Kidney (tissue), 14 donors: ENCODE data around the gene BAHD1. TPM values are rescaled to one million over a fixed set of nuclear protein-coding genes. Genes with fewer than 3 reads are reported as not detected.

Source experiments
- DNase-seq, 5 donors: peaks; one replicate each; pipeline ENCODE4 v3.0.0-alpha.2; 2013 to 2020
- FAIRE-seq: peaks from 2 replicates; lab custom pipeline; 2012; peaks lifted over from hg19 to GRCh38; lab: Jason Lieb, UNC
- H3K27ac ChIP-seq, 2 donors: one replicate each; pipeline ENCODE4 v1.7.0; 2013; ENCODE audit warnings: low read depth in 2 of 2, low read length in 2 of 2, inconsistent platforms in 1 of 2
- H3K27me3 ChIP-seq: one replicate; pipeline ENCODE4 v1.7.1; 2013; ENCODE audit warnings: low read length, inconsistent platforms; ENCODE audit not compliant: control insufficient read depth, insufficient read depth
- H3K36me3 ChIP-seq, 3 donors: one replicate each; pipeline versions ENCODE4 v1.7.0 to v1.7.1; 2013; ENCODE audit warnings: low read length in 3 of 3, control low read depth in 1 of 3, inconsistent platforms in 1 of 3; ENCODE audit not compliant: insufficient read depth in 3 of 3, control insufficient read depth in 2 of 3
- H3K4me1 ChIP-seq, 3 donors: one replicate each; pipeline versions ENCODE4 v1.7.0 to v1.7.1; 2013; ENCODE audit warnings: low read length in 3 of 3, inconsistent platforms in 1 of 3, low read depth in 1 of 3; ENCODE audit not compliant: control insufficient read depth in 2 of 3, insufficient read depth in 2 of 3
- H3K4me3 ChIP-seq, 3 donors: one replicate each; pipeline versions ENCODE4 v1.7.0 to v1.8.1; 2013; ENCODE audit warnings: low read length in 3 of 3, control low read depth in 1 of 3, inconsistent platforms in 1 of 3
- H3K9ac ChIP-seq, 3 donors: one replicate each; pipeline versions ENCODE4 v1.7.0 to v1.7.1; 2013; ENCODE audit warnings: low read length in 3 of 3, control low read depth in 1 of 3, inconsistent platforms in 1 of 3
- H3K9me3 ChIP-seq, 3 donors: one replicate each; pipeline versions ENCODE4 v1.7.0 to v1.7.1; 2013; ENCODE audit warnings: low read length in 3 of 3, control low read depth in 1 of 3, inconsistent platforms in 1 of 3; ENCODE audit not compliant: control insufficient read depth in 2 of 3, insufficient read depth in 1 of 3
- intact Hi-C: fragments of 100-400 bp; cut with DNase I; formaldehyde crosslinking; loops from one replicate; pipeline ENCODE4 v1.11.1; 2022
- polyA plus RNA-seq: library from polyadenylated mRNA; stranded (reverse); fragments of 350-450 nt; fragmentation: Illumina TruSeq; extraction: RNeasy Lipid Tissue Mini Kit (QIAGEN cat#74804); gene quantifications from one replicate; pipeline ENCODE4 v1.2.3, GENCODE V29; 2014; ENCODE audit warnings: low read depth, low replicate concordance; ENCODE audit not compliant: insufficient read depth
- total RNA-seq: library from RNA; stranded (reverse); fragmentation: NEBNext Ultra II Directional; extraction: Animal tissue kit (Norgen Biotek cat#: 25700); gene quantifications from one replicate; pipeline ENCODE4 v1.2.1, GENCODE V29; 2021
- TF ChIP-seq, protein P1 (sequence below): IDR thresholded peaks from 3 replicates; pipeline ENCODE4 v1.5.1; 2012; ENCODE audit warnings: mild to moderate bottlenecking, moderate library complexity, borderline replicate concordance; ENCODE audit not compliant: insufficient read depth; ENCODE audit errors: extremely low read depth
- donor health status: control.
- donor health status: control.
- donor health status: control.
- donor health status: control.
- donor health status: control.
- donor health status: DM: yes; HTN: yes; CAD: no.
- donor health status: Normal renal cell carcinoma (clear cell type).

The BAHD1 gene
- total and polyA plus RNA-seq, 2 donors from 2014 or later = 13.3 to 28.4 TPM

DNA sequence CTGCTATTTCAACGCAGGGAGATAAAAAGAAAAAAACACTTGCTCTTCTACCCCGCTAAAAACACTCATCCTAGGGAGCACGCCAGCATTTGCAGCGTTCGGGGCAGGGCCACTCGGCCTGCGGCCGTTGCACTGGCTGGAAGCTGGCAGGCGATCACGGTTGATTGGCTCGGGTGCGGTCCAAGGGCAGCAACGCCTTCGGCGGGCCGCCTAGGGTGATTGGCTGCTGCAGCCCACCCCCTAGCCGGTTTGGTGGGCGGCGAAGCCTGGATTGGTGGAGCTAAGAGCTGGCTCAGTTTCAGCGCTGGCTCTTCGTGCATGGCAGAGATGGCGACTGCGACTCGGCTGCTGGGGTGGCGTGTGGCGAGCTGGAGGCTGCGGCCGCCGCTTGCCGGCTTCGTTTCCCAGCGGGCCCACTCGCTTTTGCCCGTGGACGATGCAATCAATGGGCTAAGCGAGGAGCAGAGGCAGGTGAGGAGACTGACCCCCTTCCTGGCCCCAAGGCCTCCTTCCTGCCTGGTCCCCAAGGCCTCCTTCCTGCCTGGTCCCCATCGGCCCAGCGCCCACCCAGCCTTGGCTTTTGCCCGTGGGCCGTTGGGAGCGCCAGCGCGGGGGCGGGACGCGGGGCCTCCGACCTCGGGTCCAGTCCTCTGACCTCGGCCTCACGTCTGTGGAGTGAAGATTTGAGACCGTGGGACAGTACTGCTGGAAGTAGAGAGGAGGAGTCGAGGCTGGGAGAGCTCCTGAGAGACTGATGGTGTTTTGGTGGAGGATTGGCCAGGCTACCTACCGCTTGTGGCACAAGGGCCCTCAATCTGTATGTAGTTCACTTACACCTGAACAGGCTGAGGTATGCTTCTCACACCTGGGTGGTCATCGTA, 35.0 kb upstream of the BAHD1 start, which contains the start of gene IVD:
Gene IVD, plus strand, starts transcription at position 295 of the 881 bp plus-strand sequence. Its CDS starts 33 bp downstream, at position 328.
- H3K4me3 ChIP-seq = peak within 1 kb of the TSS; percentile 65 to 94 (median 85)
- DNase-seq = peak; percentile 95 to 98 (median 97)
- H3K4me1 ChIP-seq = peaks cover 0 to 15% (median 0%) of the 10 kb centered on the region in 3 donors
- peak within 1 kb of the TSS; percentile 36 for H3K27ac ChIP-seq
- intact Hi-C loops = no loop called here
- no peaks in the 10 kb centered on the region for H3K9me3 ChIP-seq
- H3K9ac ChIP-seq = peak within 1 kb of the TSS; percentile 73 to 77 (median 76)
- no peaks in the 10 kb centered on the region for H3K27me3 ChIP-seq
- TF ChIP-seq, protein P1, sequence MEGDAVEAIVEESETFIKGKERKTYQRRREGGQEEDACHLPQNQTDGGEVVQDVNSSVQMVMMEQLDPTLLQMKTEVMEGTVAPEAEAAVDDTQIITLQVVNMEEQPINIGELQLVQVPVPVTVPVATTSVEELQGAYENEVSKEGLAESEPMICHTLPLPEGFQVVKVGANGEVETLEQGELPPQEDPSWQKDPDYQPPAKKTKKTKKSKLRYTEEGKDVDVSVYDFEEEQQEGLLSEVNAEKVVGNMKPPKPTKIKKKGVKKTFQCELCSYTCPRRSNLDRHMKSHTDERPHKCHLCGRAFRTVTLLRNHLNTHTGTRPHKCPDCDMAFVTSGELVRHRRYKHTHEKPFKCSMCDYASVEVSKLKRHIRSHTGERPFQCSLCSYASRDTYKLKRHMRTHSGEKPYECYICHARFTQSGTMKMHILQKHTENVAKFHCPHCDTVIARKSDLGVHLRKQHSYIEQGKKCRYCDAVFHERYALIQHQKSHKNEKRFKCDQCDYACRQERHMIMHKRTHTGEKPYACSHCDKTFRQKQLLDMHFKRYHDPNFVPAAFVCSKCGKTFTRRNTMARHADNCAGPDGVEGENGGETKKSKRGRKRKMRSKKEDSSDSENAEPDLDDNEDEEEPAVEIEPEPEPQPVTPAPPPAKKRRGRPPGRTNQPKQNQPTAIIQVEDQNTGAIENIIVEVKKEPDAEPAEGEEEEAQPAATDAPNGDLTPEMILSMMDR = no peak
- peak; percentile 93 for FAIRE-seq
- H3K36me3 ChIP-seq = peaks cover 4 to 9% (median 8%) of the 10 kb centered on the region in 3 donors

DNA sequence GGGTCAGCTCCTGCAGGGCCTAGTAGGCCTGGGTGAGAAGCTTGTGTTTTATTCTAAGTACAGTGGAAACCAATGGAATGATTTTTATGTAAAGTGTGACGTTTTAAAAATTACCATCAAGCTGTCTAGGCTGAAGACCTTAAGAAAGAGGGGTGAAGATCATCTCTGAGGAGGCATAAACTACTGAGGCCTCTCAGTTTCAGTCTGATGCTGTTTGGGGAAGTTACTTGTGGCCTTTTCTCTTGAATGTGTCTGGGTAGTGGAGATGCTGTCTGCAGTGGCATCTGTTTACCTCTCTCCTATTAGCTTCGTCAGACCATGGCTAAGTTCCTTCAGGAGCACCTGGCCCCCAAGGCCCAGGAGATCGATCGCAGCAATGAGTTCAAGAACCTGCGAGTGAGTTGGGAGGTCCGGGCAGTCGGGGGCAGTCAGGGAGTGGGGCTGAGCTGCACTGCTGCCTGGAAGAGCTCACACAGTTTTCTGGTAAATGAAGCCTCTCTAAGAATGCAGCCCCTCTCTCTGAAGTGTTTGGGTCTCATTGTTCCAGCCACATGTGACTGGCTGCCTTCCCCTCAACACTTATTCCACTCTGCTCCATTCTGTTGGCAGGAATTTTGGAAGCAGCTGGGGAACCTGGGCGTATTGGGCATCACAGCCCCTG, 33.3 kb upstream of the BAHD1 start:
- peaks cover 4 to 20% (median 19%) of the 10 kb centered on the region in 3 donors for H3K36me3 ChIP-seq
- H3K27me3 ChIP-seq = no peaks in the 10 kb centered on the region
- FAIRE-seq (no peak), DNase-seq (no peak)
- H3K27ac ChIP-seq = no peak overlapping the region
- peak overlapping the region in 1 of 3 donors; percentile 6 for H3K4me3 ChIP-seq
- TF ChIP-seq, protein P1 = no peak
- intact Hi-C loops = no loop called here
- peaks cover 0 to 15% (median 0%) of the 10 kb centered on the region in 3 donors for H3K4me1 ChIP-seq
- no peaks in the 10 kb centered on the region for H3K9me3 ChIP-seq
- no peak overlapping the region for H3K9ac ChIP-seq

DNA sequence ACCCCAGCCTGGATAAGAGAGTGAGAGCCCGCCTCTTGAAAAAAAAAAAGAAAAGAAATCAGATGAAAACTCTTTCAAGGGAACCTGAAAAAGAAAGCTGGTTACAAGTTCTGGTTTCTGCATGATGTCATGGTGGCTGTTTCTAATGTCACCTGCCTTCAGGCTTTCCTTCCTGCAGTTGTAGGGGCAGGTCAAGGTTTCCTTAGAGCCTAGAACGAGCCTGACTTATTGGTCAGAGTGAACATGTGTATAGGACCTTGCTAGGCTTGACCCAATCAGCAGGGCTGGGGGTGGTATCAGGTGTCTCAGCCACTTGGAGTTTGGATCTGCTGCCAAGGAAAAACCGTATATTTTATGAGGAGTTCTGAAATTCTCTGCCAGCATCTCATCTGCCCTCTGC, 31.4 kb upstream of the BAHD1 start:
- TF ChIP-seq, protein P1 = no peak
- H3K27ac ChIP-seq = no peak overlapping the region
- H3K27me3 ChIP-seq = no peaks in the 10 kb centered on the region
- no peak overlapping the region for H3K4me3 ChIP-seq
- H3K4me1 ChIP-seq = peaks cover 0 to 20% (median 0%) of the 10 kb centered on the region in 3 donors
- intact Hi-C loops = no loop called here
- no peaks in the 10 kb centered on the region for H3K9me3 ChIP-seq
- peaks cover 4 to 25% (median 24%) of the 10 kb centered on the region in 3 donors for H3K36me3 ChIP-seq
- no peak overlapping the region for H3K9ac ChIP-seq
- no peak for DNase-seq
- FAIRE-seq = no peak
